ENCODE measurements around the gene ARMC6.
"Not testable (repeated sequence)": the region's sequence is repeated elsewhere in the genome, so short reads cannot be mapped to it uniquely, and the experiment has no call there.

Gene ARMC6

DNA sequence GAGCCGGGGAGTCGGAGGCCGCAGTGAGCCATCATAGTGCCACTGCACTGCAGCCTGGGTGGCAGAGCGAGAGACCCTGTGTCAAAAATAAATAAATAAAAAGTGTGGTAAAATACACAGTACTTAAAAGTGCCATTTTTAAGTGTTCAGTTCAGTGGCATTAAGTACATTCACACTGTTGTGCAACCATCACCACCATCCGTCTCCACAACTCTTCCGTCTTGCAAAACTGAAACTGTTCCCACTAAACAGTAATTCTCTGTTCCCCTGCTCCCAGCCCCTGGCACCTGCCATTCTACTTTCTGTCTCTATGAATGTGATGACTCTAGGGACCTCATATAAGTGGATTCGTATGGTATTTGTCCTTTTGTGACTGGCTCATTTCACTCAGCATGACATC lies 43.7 kb downstream of the ARMC6 start:
- DNase-seq, result no peak

DNA sequence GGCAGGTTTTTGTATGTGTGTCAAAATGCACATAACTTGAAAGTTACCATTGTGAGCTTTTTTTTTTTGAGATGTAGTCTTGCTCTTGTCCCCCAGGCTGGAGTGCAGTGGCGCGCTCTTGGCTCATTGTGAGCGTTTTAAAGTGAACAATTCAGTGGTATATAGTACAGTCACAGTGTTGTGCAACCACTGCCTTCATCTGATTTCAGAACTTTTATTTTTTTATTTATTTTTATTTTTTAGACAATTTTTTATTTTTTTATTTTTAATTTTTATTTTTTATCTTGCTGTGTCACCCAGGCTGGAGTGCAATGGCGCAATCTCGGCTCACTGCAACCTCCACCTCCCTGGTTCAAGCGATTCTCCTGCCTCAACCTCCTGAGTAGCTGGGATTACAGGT lies 45.4 kb downstream of the ARMC6 start:
- no peak for DNase-seq

DNA sequence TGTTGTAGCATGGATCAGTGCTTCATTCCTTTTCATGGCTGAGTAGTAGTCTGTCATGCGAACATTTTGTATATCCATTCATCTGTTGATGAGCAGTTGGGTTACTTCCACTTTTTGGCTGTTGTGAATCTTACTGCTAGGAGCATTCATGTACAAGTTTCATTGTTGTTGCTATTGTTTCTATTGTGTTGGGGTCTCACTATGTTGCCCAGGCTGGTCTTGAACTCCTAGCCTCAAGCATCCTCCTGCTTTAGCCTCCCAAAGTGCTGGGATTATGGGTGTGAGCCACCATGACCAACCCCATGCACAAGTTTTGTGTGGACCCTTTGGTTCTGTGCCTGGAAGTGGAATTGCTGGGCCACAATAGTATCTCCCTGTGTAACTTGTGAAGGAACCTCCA lies 46.2 kb downstream of the ARMC6 start:
- DNase-seq, result no peak

DNA sequence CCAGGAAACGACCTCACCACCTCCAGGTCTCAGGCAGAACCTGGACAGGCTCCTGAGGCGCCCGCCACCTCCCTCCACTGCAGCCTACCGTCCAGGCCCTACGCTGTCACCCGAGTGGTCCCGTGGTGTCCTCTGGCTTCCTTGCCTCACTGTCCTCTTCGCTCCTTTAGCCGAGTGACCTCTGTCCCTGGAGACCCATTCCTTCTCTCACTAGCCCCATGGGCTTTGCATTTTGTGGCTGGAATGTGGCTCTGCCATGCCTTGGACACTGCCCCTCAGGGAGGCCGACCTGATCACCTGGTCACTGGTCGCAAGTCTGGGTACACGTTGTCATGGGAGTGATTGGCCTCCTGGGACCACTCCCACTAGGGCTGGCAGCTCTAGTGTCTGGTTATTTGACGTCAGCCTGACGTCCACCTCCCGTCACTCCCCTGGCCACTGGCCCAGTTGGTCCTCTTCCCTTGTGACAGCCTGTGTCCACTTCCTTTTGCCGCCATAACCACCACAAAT lies 48.3 kb downstream of the ARMC6 start:
- DNase-seq, result no peak

DNA sequence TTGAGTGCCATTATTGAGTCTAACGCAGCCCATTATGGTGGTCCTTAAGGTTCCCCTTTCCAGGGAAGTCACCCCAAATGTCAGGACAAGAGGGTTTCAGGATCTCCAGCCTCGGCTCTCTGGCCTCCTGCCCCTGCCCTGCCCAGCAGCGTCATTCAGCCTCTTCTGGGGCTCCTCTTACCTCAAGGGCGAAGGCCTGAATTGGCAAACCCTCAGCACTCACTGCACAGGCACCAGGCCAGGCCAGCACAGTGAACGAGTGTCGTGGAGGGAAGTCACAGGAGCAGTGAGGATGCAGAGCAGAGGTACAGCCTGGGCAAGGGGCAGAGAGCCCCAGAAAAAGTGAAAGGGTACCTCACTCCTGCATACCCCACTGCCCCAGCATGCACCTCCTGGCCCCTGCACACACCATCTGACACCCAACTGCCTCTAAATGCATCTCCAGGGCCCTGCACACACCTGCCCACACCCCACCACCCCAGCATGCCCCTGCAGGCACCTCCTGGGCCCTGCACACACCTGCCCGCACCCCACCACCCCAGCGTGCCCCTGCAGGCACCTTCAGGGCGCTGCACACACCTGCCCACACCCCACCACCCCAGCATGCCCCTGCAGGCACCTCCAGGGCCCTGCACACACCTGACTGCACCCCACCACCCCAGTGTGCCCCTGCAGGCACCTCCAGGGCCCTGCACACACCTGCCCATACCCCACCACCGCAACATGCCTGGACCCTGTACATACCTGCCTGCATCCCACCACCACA lies 50.2 kb downstream of the ARMC6 start:
- DNase-seq, result no peak

DNA sequence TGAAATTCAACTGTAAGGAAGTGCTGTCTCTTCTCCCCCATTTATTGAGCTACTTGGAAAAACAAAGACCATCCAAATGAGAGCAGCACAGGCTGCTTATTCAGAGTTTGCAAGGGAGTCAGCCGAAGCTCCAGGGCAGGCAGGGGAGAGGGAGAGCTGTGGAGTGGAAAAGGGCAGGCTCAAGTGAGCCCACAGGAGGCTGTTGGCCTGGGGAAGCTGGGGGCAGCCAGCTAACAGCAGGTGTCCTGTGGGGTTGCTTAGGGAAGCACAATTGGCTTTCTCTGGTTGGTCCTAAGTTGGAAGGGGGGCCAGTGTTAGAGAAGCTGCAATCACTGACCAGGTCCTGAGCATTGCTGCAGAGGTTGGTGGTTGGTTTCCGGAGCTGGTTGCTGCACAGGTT lies 54.3 kb downstream of the ARMC6 start:
- no peak for DNase-seq

DNA sequence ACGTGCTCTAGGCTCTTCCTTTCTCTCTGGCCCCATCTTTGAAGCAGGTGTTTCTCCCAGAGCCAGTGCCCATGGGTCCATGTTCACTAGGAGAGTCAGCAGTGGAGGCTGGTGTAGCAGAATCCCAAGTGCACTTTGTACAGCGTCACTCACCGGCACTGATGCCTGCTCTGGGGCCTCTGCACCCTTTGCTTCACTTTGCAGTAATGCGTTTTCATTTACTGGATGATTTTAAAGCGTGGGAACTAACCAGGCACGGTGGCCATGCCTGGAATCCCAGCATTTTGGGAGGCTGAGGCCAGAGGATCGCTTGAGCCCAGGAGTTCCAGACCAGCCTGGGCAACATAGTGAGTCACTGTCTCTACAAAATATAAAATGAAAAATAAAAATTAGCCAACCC lies 61.1 kb downstream of the ARMC6 start:
- no peak for DNase-seq

DNA sequence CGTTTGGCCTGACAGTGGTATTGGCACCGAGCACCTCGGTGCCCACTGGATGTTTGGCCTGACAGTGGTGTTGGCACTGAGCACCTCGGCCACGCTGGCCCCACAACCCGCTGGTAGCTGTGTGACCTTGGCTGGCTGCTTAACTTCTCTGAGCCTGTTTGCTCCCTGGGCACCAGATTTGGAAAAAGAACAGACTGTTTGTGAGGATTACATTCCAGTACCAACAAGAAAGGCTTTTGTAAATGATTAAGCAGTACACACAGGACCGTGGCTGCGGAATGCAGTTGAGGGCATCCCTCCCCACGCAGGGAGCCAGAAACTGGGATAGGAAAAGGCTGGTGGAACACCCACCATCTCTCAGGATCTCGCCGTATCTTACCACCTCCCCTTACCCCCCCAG lies 62.3 kb downstream of the ARMC6 start:
- DNase-seq, result no peak

DNA sequence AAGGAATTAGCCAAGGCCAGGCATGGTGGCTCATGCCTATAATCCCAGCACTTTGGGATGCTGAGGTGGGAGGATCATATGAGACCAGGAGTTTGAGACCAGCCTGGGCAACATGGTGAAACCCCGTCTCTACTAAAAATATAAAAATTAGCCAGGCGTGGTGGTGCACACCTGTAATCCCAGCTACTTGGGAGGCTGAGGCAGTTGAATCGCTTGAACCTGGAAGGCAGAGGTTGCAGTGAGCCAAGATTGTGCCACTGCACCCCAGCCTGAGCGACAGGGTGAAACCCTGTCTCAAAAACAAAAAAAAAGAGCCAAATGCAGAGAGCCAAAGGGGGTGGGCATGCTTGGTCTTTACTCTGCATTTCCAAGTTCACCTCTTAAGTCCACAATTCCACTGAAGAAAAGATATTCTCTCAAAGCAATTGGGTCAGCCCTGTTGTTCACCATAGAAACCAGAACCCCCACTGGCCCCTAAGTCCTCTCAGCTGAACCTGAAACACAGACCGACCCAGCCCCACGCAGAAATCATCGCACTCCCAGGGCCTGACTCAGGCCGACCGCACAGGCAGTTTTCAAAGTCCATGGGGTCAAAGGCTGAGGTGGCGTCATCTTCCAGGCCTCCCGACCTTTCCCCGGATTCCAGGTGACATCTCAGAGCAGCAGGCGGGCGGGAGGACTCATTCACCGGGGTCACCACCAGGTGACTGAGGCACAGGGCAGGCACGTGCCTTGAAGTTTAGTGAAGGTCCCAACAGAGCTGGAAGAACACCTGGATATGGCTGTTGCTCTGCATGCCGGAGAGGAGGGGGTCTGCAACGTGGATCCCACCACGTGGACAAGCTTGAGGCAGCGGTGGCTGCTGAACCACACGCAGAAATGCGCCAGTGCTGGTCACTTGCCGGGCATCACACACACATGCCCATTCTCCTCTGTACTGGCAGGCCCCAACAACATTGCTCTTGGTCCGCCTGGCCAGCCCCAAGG lies 63.5 kb downstream of the ARMC6 start:
- DNase-seq, result no peak

DNA sequence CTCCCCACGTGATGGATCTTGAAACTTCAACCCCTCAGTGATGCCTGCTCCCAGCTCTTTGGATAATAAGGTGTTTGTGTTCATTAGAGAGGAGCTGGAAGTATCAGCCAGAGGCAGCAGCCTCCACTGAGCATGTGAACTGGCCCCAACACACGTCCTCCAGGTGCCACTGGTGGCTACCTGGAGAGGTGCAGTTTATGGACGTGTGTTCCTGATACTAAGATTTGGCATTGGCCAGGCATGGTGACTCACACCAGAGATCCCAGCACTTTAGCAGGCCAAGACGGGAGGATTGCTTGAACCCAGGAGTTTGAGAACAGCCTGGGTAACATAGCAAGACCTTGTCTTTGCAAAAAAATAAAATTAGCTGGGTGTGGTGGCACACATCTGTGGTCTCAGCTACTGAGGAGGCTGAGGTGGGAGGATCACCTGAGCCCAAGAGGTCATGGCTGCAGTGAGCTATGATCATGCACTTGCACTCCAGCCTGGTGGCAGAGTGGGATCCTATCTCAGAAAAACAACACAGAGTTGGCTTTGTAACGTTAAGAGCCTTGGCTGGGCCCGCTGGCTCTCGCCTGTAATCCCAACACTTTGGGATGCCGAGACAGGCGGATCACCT lies 64.8 kb downstream of the ARMC6 start:
- no peak for DNase-seq

DNA sequence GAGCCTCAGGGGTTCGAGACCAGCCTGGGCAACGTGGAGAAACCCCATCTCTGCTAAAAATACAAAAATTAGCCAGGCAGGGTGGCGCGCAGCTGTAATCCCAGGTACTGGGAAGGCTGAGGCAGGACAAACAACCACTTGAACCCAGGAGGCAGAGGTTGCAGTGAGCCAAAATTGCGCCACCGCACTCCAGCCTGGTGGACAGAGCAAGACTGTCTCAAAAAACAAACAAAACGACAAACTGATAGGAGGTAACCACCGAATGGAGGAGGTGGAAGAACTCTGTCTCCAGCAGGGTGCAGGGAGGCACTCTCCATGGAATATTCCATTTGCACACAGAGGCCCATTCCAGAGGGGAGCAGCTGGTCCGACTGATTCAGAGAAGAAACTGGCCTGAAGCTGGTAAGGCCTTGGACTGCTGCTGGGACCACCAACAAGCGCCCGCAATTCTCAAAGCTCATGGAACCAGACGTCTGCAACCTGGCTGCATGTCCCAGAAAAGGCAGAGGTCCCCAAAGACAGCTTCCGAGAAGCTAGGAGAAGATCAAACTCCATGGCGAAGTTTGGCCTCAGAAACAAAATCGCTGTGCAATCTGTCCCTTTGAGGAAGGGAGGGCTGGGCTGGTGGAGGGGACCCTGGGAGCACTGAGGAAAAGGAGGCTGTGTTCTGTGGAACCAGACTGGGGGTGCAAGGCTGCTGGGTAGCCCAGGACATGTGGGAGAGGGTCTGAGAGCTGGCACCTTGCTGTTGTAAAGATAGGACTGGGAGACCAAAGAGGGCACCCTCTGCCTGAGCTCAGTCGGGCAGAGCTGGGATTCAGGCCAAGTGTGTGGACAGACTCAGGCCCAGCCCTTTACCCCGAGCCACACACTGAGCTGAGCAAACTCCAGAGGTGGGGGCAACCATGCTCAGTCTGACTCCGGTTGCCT lies 65.6 kb downstream of the ARMC6 start:
- DNase-seq, result no peak

DNA sequence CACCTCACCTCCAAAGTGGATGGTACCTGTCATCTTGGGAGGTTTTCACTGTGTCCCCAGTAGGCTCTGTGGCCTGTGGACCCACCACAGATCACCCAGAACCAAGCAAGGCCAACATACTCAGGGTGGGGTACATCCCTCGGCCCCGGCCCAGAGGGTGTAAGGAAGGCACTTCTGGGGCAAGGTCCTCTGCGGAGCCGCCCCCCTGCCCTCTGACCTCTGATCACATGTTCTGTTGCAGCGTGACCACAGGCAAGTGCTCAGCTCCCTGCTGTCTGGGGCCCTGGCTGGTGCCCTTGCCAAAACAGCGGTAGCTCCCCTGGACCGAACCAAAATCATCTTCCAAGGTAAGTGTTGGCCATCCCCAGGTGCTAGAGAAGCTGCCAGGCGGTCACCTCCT lies 68.1 kb downstream of the ARMC6 start:
- no peak for DNase-seq

DNA sequence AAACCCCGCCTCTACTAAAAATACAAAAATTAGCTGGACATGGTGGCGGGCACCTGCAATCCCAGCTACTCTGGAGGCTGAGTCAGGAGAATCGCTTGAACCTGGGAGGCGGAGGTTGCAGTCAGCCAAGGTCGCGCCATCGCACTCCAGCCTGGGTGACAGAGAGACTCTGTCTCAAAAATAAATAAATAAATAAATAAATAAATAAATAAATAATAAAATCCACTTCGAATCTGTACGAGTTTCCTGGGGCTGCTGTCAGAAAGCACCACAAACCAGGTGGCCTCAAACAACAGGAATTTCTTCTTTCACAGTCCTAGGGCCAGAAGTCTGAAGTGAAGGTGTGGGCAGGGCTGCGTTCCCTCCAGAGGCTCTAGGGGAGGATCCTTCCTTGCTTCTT lies 69.2 kb downstream of the ARMC6 start:
- not testable (repeated sequence) for DNase-seq

DNA sequence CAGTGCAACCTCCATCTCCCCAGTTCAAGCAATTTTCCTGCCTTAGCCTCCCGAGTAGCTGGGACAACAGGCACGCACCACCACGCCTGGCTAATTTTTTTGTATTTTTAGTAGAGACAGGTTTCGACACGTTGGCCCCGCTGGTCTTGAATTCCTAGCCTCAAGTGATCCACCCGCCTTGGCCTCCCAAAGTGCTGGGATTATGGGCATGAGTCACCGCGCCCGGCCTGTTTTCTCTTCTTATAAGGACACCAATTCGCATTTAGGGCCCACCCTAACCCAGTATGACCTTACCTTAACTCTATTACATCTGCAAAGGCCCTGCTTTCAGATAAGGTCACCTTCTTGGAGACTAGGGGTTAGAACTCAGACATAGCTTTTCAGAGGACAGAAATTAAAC lies 69.8 kb downstream of the ARMC6 start:
- DNase-seq, result no peak

DNA sequence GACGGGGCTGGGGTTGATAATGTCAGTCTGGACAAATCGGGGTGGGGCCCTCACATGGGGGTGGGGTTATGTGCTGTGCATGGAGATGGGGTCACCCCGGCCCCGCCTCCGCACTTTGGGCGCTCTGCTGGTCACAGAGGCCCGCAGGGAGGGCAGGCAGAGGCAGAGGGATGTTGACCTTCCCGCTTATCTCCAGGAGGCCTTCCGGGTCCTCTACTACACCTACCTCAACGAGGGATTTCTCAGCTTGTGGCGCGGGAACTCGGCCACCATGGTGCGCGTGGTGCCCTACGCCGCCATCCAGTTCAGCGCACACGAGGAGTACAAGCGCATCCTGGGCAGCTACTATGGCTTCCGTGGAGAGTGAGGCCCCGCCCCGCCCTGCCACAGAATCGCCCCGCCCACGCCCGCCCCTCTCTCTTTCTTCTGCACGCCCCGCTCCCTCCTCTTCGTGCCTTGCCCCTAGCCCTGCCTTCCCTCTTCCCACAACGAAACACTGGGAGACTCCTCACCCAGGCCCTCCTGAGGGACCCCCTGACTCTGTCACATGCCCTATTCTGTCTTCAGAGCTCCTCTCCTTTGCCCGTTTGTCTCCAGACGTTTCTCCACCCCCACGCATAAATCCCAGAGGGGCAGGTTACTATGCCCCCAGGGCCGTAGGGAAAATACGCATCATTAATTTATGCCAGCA lies 72.1 kb downstream of the ARMC6 start:
- DNase-seq, result no peak

DNA sequence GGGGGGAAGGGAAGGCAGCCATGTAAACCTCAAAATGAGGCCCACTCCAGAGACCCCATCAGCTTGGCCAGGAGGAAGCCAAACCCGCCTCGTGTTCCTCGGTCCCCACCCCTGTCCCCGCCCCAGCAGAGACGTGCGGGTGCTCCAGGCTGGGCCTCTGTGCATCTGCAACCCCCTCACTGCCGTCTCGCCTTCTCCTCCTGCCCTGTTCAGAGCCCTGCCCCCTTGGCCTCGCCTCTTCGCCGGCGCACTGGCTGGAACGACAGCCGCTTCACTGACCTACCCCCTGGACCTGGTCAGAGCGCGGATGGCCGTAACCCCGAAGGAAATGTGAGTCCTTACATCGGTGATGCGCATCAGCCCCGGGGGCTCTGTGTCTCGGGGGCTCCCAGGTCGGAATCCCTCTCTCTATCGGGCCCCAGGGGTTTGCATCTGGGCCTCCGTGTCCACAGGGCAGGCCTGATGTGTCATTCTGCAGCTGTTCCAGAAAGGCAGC lies 72.7 kb downstream of the ARMC6 start:
- no peak for DNase-seq

DNA sequence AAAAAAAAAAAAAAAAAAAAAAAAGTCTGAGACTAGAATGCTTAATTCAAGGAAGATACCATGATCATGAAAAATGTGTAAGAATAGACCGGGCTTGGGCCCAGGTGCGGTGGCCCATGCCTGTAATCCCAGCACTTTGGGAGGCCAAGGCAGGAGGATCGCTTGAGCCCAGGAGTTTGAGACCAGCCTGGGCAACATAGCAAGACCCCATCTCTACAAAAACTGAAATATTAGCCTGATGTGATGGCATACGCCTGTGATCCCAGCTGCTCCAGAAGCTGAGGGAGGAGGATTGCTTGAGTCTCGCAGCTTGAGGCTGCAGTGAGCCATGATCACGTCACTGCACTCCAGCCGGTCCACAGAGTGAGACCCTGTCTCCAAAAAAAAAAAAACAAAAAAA lies 73.5 kb downstream of the ARMC6 start:
- not testable (repeated sequence) for DNase-seq

DNA sequence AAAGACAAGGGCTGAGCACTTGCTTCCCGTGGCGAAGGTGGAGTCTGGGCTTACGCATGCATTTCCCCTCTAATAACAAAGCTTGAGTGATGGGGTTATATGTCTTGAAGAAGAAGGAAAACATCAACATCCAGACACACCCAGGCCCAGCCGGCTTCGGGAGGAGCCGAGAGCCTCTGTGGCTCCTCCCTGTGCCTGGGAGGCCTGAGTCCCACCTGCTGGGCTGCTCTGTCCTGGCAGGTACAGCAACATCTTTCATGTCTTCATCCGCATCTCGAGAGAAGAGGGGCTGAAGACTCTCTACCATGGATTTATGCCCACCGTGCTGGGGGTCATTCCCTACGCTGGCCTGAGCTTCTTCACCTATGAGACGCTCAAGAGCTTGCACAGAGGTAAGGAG lies 74.3 kb downstream of the ARMC6 start:
- no peak for DNase-seq
